Measurements from ENCODE around the gene DRG2. TPM values are rescaled to one million over a fixed set of nuclear protein-coding genes. Genes with fewer than 3 reads are reported as not detected.

DRG2 gene
- total RNA-seq, 2 donors from 2014 or later, result 25.5 to 26.1 TPM

Other genes with a start within 250 kb of the DRG2 start
- 10 to 100 TPM; 55.2 to 60.8 TPM for gene TOM1L2, start 115.5 kb upstream of the DRG2 start, total RNA-seq
- gene DRC3, start 115.1 kb upstream of the DRG2 start, total RNA-seq, result 1 to 10 TPM; 1.1 to 2.4 TPM
- gene ATPAF2, start 48.8 kb upstream of the DRG2 start, total RNA-seq, result 10 to 100 TPM; 12.1 to 18.3 TPM
- gene GID4, start 48.5 kb upstream of the DRG2 start, total RNA-seq, result 10 to 100 TPM; 12.6 to 21.4 TPM
- 1 to 10 TPM in 1 of 2 donors, under 1 TPM in 1; 0.71 to 1.3 TPM for gene MYO15A, start 20.8 kb downstream of the DRG2 start, total RNA-seq
- 100 to 1,000 TPM in 1 of 2 donors, 10 to 100 TPM in 1; 98.5 to 105 TPM for gene ALKBH5, start 95.9 kb downstream of the DRG2 start, total RNA-seq
- 10 to 100 TPM; 13.9 to 16.2 TPM for gene LLGL1, start 137.7 kb downstream of the DRG2 start, total RNA-seq
- 100 to 1,000 TPM; 275 to 418 TPM for gene FLII, start 170.8 kb downstream of the DRG2 start, total RNA-seq
- 10 to 100 TPM in 1 of 2 donors, 1 to 10 TPM in 1; 7.7 to 11.3 TPM for gene MIEF2, start 172.7 kb downstream of the DRG2 start, total RNA-seq
- 10 to 100 TPM; 23.2 to 28.3 TPM for gene TOP3A, start 227.0 kb downstream of the DRG2 start, total RNA-seq
- gene SMCR8, start 227.3 kb downstream of the DRG2 start, total RNA-seq, result 10 to 100 TPM; 10.2 to 11.9 TPM

All from posterior vena cava (tissue), 2 donors.